Spinal cord (tissue), 10 donors: ENCODE measurements around the gene KANSL3. TPM values are rescaled to one million over a fixed set of nuclear protein-coding genes. Genes with fewer than 3 reads are reported as not detected.

Experiments
- DNase-seq, 6 donors: peaks; one replicate each; pipeline versions ENCODE4 v3.0.0 to v3.0.0-alpha.2; 2013 to 2015; ENCODE audit warnings: low spot score in 6 of 6, low read depth in 4 of 6
- H3K27ac ChIP-seq: one replicate; pipeline ENCODE4 v1.5.1; 2013; ENCODE audit warnings: low read depth, low read length, control low read depth
- H3K27me3 ChIP-seq: one replicate; pipeline ENCODE4 v1.6.1; 2013; ENCODE audit warnings: low read length; ENCODE audit not compliant: control insufficient read depth, insufficient read depth
- H3K36me3 ChIP-seq: one replicate; pipeline ENCODE4 v1.6.1; 2013; ENCODE audit warnings: low read length; ENCODE audit not compliant: control insufficient read depth, insufficient read depth
- H3K4me1 ChIP-seq: one replicate; pipeline ENCODE4 v1.6.1; 2013; ENCODE audit warnings: low read length; ENCODE audit not compliant: control insufficient read depth, insufficient read depth
- H3K4me3 ChIP-seq: one replicate; pipeline ENCODE4 v1.5.1; 2013; ENCODE audit warnings: low read depth, low read length, control low read depth
- H3K9me3 ChIP-seq: one replicate; pipeline ENCODE4 v1.6.1; 2013; ENCODE audit warnings: low read length; ENCODE audit not compliant: control insufficient read depth, insufficient read depth
- WGBS: methylation state at CpG from one replicate; pipeline ENCODE4 v1.1.5; 2013; ENCODE audit warnings: missing lambda C conversion rate; ENCODE audit not compliant: insufficient coverage; 5-methylcytosine and 5-hydroxymethylcytosine counted together
- long read RNA-seq, 4 donors: transcript quantifications; one replicate each; lab custom pipeline, GENCODE V29; 2026
- polyA plus RNA-seq, 2 donors: library from polyadenylated mRNA; unstranded; fragments of 120-200 nt; gene quantifications; one replicate each; pipeline ENCODE4 v1.2.1, GENCODE V29; 2013; ENCODE audit not compliant: insufficient read length in 2 of 2
- total RNA-seq, 2 donors: library from RNA; depleted of rRNA in 1 of 2; stranded (reverse); fragments of 120-200 nt in 1 of 2; fragments of >200 nt in 1 of 2; gene quantifications; one replicate each; pipeline versions ENCODE4 v1.2.3 to v1.2.4, GENCODE V29; 2013 to 2014
- donor health status: healthy.

Gene KANSL3
- total RNA-seq (10 to 100 TPM; 31.2 to 43.6 TPM), polyA plus RNA-seq (10 to 100 TPM; 35.4 to 44.4 TPM)
- long read RNA-seq, donor 1: 0 reads
- long read RNA-seq, donor 2, full-length matches to known transcripts: 2 of 2 reads
- long read RNA-seq, donor 2, partial matches to known transcripts: 0 of 2 reads
- long read RNA-seq, donor 2, other reads (novel, unspliced or antisense): 0 of 2 reads
- long read RNA-seq, donor 3: 0 reads
- long read RNA-seq, donor 4, partial matches to known transcripts: 0 of 1 reads
- long read RNA-seq, donor 4, other reads (novel, unspliced or antisense): 0 of 1 reads

DNA sequence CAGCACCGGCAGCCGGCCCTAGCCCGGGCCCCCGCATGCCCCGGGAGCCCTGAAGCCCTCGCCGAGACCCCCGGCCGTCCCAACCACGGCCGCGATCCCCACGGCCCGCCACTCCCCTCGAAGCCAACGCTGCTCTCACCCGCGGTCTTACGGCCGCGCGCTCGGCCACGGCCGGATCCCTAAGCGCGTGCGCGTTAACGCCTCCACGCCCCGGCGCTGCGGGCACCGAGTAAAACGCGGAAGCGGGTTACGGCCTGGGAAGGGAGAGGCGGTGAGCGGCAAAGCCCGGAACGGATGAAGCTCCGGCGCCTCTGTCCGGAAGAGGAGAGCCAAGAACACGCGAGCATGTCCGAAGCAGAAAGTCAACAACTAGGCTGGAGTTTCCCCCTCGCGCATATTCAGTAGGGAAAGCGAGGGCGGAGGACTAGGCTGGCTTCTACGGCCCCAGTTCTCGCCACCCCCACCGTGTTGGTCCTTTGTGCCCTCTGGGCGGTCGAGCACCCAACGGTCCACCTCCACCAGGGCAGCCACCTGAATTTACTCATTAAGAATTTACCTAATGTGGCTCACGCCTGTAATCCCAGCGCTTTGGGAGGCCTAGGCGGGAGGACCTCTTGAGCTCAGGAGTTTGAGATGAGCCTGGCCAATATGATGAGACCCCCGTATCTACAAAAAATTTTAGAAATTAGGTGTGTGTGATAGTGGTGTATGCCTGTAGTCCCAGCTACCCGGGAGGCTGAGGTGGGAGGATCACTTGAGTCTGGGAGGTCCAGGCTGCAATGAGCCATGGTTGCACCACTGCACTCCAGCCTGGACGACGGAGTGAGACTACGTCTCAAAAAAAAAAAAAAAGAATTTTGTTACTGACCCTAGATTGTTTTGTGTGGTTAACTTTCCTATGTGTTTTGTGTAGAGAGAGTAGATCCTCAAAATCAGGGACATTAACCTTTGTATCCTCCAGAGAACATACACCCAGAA, at the start of gene KANSL3:
KANSL3 (minus strand) TSS at position 169 of the 978 bp plus-strand sequence. CDS start 1,177 bp downstream, outside the sequence.
- peak within 1 kb of the TSS; percentile 87 for H3K4me3 ChIP-seq
- H3K27me3 ChIP-seq: no peaks in the 10 kb centered on the region
- H3K9me3 ChIP-seq: no peaks in the 10 kb centered on the region
- H3K36me3 ChIP-seq: peaks cover 7% of the 10 kb centered on the region
- peak within 1 kb of the TSS; percentile 71 for H3K27ac ChIP-seq
- WGBS: 5% methylated on average over 61 of the region's 67 CpGs
- peak; percentile 85 to 98 (median 91) for DNase-seq
- H3K4me1 ChIP-seq: peaks cover 16% of the 10 kb centered on the region

DNA sequence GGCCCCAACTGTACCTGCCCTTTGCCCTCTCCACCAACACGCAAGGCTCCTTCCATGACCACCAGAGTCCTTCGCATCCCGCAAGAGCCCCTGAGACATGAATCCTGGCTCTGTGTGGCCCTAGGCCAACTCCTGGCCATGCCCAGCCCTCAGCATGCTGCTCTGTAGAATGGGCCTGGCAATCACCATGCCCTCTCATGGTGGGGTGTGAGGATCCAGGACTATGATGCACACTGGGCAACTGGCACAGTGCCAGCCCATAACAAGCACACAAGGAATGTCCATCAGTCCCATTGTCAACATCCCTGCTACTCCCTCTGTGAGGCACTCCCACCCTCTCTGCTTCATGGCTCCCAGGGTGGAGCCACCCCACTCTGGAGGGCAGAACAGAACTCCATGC, 49.2 kb upstream of the KANSL3 start:
- 88% methylated on average over 3 of the region's 3 CpGs for WGBS
- H3K27me3 ChIP-seq: no peaks in the 10 kb centered on the region
- no peak for DNase-seq
- H3K9me3 ChIP-seq: no peaks in the 10 kb centered on the region
- H3K27ac ChIP-seq: no peak overlapping the region
- peaks cover 3% of the 10 kb centered on the region for H3K36me3 ChIP-seq
- peaks cover 16% of the 10 kb centered on the region for H3K4me1 ChIP-seq
- no peak overlapping the region for H3K4me3 ChIP-seq

DNA sequence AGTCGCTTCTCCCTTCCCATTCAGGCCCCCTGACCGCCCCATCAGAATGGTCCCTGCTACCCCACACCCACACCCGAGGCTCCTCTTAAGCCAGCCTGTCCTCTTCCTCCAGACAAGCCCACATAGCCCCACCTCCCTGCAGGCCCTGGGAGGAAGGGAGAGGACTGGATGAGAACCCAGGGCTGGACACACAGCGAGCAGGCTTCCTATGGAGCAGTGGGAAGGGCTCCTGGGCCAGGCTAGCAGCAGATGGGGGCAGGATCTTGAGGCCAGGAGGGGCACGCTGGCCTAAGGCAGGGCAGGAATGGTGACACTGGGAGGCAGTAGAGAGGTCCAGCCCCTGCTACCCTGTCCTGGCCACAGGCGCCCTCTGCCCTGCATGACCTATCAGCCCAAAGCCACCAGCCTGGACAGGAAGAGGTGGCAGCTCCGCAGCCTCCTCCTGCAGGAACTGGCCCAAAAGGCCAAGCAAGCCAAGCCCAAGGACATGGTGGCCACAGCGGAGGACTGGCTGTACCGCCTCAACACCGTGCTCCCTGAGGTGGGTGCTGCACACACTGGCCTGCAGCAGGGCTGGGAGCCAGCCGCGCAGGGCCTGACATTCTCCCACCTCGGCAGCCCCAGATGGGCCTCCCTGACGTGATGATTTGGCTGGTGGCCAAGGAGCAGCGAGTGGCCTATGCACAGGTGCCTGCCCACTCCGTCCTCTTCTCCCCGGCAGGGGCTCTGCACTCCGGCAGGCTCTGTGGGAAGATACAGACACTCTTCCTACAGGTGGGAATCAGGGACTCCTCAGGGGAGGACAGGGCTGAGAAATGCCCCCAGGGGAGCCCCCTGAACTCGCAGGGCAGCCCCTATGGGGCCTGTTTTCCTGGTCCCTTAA, 47.7 kb upstream of the KANSL3 start:
- Histone ChIP-seq H3K27ac (no peak overlapping the region), H3K36me3 (no peaks in the 10 kb centered on the region), H3K4me1 (peaks cover 16% of the 10 kb centered on the region), H3K27me3 (no peaks in the 10 kb centered on the region), H3K4me3 (no peak overlapping the region), H3K9me3 (no peaks in the 10 kb centered on the region)
- DNase-seq: peak in 2 of 6 donors; percentile 9 to 24
- 58% methylated on average over 13 of the region's 19 CpGs for WGBS

DNA sequence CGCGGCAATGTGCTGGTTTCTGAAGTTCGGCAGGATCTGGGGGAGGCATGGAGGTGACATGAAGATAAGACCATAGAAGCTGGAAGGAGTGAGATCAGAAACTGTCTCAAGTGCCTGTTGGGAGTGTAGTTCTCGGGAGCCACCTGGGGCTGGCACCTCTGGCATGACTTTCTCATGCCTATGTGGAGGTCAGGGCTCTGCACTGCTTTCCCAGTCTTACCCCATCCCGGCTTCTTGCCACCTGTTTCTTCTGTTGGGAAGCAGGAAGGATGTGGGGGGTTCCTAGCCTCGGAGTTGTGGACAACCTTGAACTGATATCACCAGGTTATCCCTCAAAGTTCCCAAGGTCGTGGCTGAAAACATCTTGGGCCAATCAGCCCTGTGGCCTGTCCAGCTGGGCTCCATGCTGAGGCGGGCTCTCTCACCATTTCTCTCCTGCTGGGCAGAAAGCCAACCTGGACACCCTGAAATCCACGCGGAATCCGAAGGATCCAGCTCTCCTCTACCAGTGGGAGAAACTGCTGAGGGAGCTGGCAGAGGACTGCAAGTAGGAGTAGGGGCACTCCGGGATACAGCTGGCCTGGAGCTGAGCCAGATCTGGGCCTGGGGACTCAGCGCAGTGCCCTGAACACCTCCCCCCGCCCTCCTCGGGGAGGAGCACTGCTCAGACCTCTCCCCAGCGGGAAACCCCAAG, 46.9 kb upstream of the KANSL3 start:
- DNase-seq: peak in 4 of 6 donors; percentile 5 to 69 (median 26)
- H3K27ac ChIP-seq: no peak overlapping the region
- no peak overlapping the region for H3K4me3 ChIP-seq
- WGBS: 46% methylated on average over 10 of the region's 16 CpGs
- H3K36me3 ChIP-seq: no peaks in the 10 kb centered on the region
- no peaks in the 10 kb centered on the region for H3K9me3 ChIP-seq
- H3K27me3 ChIP-seq: no peaks in the 10 kb centered on the region
- H3K4me1 ChIP-seq: peaks cover 16% of the 10 kb centered on the region

DNA sequence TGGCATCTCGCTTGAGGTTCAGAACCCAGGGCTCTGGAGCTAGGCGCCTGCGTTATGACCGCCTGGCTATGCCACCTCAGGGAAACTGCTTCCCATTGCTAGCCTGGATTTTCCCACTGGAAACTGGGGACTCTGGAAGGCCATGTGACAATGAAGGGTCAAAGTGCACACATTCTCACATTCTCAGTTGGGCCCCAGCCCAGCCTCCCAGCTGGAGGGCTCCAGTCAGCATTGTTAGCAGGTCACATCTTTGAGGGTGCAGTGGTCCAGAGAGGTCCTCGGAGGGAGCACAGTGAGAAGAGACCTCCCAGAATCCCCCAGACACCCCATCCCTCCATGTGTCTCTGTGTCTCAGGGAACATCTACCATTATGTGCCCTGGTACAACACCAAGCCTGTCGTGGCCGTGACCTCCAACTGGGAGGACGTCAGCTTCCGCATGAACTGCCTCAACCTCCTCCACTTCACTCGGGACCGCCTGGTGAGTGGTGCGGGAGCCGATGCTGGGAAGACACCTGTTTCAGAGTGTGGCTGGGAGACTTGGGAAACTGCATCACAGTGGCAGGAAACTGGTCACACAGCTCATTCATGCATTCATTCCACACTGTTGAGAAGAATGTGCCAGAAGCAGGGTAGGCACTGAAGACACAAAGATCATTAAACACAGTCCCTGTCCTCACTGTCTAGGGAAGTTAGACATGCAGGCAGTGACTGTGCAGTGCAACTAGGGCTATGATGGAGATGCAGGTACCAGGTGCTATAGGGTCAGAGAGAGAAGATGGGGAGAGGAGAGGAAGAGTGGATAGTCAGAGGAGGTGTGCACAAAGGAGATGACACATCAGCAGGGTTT, 46.1 kb upstream of the KANSL3 start:
- Histone ChIP-seq H3K27ac (no peak overlapping the region), H3K9me3 (no peaks in the 10 kb centered on the region), H3K4me1 (peaks cover 16% of the 10 kb centered on the region), H3K36me3 (no peaks in the 10 kb centered on the region), H3K27me3 (no peaks in the 10 kb centered on the region), H3K4me3 (no peak overlapping the region)
- no peak for DNase-seq
- WGBS: 65% methylated on average over 13 of the region's 13 CpGs

DNA sequence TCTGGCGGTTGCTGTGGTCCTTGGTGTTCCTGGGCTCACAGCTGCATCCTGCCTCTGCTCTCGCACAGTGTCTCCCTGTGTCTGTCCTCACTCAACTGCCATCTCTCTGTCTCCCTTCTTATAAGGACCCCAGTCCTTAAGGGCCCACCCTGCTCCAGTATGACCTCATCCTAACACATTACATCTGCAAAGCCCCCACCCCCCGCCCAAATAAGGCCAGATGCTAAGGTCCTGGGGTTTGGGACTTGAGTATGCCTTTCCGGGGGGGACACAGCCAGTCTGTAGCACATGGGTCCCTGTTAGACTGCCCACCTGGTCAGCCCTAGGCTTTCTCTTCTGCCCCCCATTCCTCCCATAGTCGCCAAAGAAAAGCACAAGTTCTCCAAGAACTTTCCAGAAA, 45.2 kb upstream of the KANSL3 start:
- 96% methylated on average over 3 of the region's 5 CpGs for WGBS
- no peak for DNase-seq
- Histone ChIP-seq H3K4me1 (peaks cover 16% of the 10 kb centered on the region), H3K36me3 (no peaks in the 10 kb centered on the region), H3K9me3 (no peaks in the 10 kb centered on the region), H3K4me3 (no peak overlapping the region), H3K27ac (no peak overlapping the region), H3K27me3 (no peaks in the 10 kb centered on the region)

DNA sequence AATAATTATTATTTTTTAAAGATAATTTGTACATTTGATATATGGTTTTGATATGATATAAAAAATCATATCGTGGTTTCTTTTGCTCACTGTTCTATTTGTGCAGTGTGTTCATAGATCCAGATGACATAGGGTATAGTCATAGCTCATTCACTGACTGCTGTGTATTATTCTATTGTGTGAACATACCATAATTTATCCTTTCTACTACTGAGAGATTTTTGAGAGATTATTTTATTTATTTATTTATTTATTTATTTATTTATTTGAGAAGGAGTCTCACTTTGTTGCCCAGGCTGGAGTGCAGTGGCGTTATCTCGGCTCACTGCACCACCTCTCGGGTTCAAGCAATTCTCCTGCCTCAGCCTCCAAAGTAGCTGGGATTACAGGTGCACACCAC, 43.4 kb upstream of the KANSL3 start:
- WGBS: 94% methylated on average over 3 of the region's 4 CpGs
- H3K27me3 ChIP-seq: no peaks in the 10 kb centered on the region
- H3K4me3 ChIP-seq: no peak overlapping the region
- H3K9me3 ChIP-seq: no peaks in the 10 kb centered on the region
- no peak for DNase-seq
- peaks cover 16% of the 10 kb centered on the region for H3K4me1 ChIP-seq
- H3K36me3 ChIP-seq: no peaks in the 10 kb centered on the region
- no peak overlapping the region for H3K27ac ChIP-seq

DNA sequence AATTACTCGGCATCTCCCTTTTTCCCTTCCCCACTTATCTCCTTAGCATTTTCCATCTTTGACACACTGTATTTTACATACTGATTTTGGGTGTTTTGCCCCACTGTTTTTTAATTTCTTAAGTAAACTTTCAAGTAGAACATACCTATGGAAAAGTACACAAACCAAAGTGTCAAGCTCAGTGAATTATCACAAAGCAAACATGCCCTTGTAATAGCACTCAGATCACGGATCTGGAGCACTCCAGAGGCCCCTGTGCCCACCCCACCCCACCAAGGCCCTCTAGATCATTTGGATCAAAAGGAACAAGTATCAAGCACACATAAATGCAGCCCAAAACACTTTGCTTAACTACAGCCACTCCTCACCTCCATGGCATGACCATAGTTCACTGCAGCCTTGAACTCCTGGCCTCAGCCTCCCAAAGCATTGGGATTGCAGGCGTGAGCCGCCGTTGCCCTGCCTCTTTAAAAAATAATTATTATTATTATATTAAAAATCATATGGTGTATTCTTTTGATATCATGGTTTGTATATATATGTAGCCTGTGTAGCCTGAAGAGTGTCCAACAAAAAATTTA, 42.5 kb upstream of the KANSL3 start:
- Histone ChIP-seq H3K27ac (no peak overlapping the region), H3K9me3 (no peaks in the 10 kb centered on the region), H3K4me1 (peaks cover 9% of the 10 kb centered on the region), H3K4me3 (no peak overlapping the region), H3K27me3 (no peaks in the 10 kb centered on the region), H3K36me3 (no peaks in the 10 kb centered on the region)
- DNase-seq: no peak
- WGBS: 60% methylated on average over 1 of the region's 5 CpGs
